H9 (cell line): ENCODE data around the gene MLLT6. TPM values are rescaled to one million over a fixed set of nuclear protein-coding genes. Genes with fewer than 3 reads are reported as not detected.

Experiments
- DNase-seq: peaks from one replicate; pipeline ENCODE4 v3.0.0-alpha.2; 2017
- H2AFZ ChIP-seq: one replicate; pipeline ENCODE4 v1.6.1; 2013; ENCODE audit warnings: mild to moderate bottlenecking, low read length, control low read depth, moderate library complexity
- H2AK5ac ChIP-seq: 2 replicates; pipeline ENCODE4 v1.6.1; 2013; ENCODE audit warnings: low read length, control low read depth, mixed read lengths; ENCODE audit not compliant: insufficient read length
- H2BK120ac ChIP-seq: one replicate; pipeline ENCODE4 v1.6.1; 2013; ENCODE audit warnings: low read depth, mild to moderate bottlenecking, low read length, control low read depth, inconsistent platforms; ENCODE audit not compliant: poor library complexity, severe bottlenecking
- H2BK12ac ChIP-seq: 2 replicates; pipeline ENCODE4 v1.6.1; 2013; ENCODE audit warnings: low read length, control low read depth, mixed read lengths, low read depth; ENCODE audit not compliant: insufficient read length
- H2BK15ac ChIP-seq: 2 replicates; pipeline ENCODE4 v1.6.1; 2013; ENCODE audit warnings: low read depth, low read length, control low read depth
- H2BK20ac ChIP-seq: one replicate; pipeline ENCODE4 v1.6.1; 2013; ENCODE audit warnings: low read depth, mild to moderate bottlenecking, low read length, control low read depth, inconsistent platforms; ENCODE audit not compliant: poor library complexity, severe bottlenecking
- H2BK5ac ChIP-seq: 2 replicates; pipeline ENCODE4 v1.6.1; 2013; ENCODE audit warnings: low read length, control low read depth, mixed read lengths; ENCODE audit not compliant: insufficient read length
- H3K14ac ChIP-seq: 2 replicates; pipeline ENCODE4 v1.6.1; 2013; ENCODE audit warnings: low read length, control low read depth; ENCODE audit not compliant: insufficient read depth
- H3K18ac ChIP-seq: 2 replicates; pipeline ENCODE4 v1.6.1; 2013; ENCODE audit warnings: low read depth, mild to moderate bottlenecking, mixed read lengths, low read length, control low read depth; ENCODE audit not compliant: insufficient read length
- H3K23ac ChIP-seq: 2 replicates; pipeline ENCODE4 v1.6.1; 2013; ENCODE audit warnings: low read length, control low read depth, mixed read lengths, low read depth; ENCODE audit not compliant: insufficient read length
- H3K23me2 ChIP-seq: 2 replicates; pipeline ENCODE4 v1.6.1; 2013; ENCODE audit warnings: low read depth, mild to moderate bottlenecking, mixed read lengths, low read length, control low read depth; ENCODE audit not compliant: insufficient read length, poor library complexity, severe bottlenecking
- H3K27ac ChIP-seq: 2 replicates; pipeline ENCODE4 v1.5.1; 2013; ENCODE audit warnings: low read length, control low read depth, mixed read lengths, low read depth; ENCODE audit not compliant: insufficient read length
- H3K27me3 ChIP-seq: 2 replicates; pipeline ENCODE4 v1.6.1; 2013; ENCODE audit warnings: low read length, control low read depth, inconsistent platforms; ENCODE audit not compliant: insufficient read depth
- H3K4ac ChIP-seq: 2 replicates; pipeline ENCODE4 v1.6.1; 2013; ENCODE audit warnings: low read depth, mild to moderate bottlenecking, control low read depth, inconsistent platforms, low read length, moderate library complexity
- H3K4me1 ChIP-seq: 2 replicates; pipeline ENCODE4 v1.6.1; 2013; ENCODE audit warnings: low read length, control low read depth, inconsistent platforms; ENCODE audit not compliant: insufficient read depth
- H3K4me2 ChIP-seq: 2 replicates; pipeline ENCODE4 v1.6.1; 2013; ENCODE audit warnings: low read length, control low read depth, mixed read lengths; ENCODE audit not compliant: insufficient read length, insufficient read depth
- H3K56ac ChIP-seq: 2 replicates; pipeline ENCODE4 v1.6.1; 2013; ENCODE audit warnings: low read depth, mild to moderate bottlenecking, mixed read lengths, low read length, control low read depth; ENCODE audit not compliant: insufficient read length
- H3K79me1 ChIP-seq: 2 replicates; pipeline ENCODE4 v1.6.1; 2013; ENCODE audit warnings: low read depth, mild to moderate bottlenecking, moderate library complexity, low read length, control low read depth, inconsistent platforms; ENCODE audit not compliant: insufficient read depth, poor library complexity, severe bottlenecking
- H3K79me2 ChIP-seq: 2 replicates; pipeline ENCODE4 v1.6.1; 2013; ENCODE audit warnings: low read length, control low read depth, inconsistent platforms; ENCODE audit not compliant: insufficient read depth
- H3K9ac ChIP-seq: 2 replicates; pipeline ENCODE4 v1.6.1; 2013; ENCODE audit warnings: low read length, control low read depth, mixed read lengths; ENCODE audit not compliant: insufficient read length; ENCODE audit errors: extremely low read depth
- H3K9me3 ChIP-seq: one replicate; pipeline ENCODE4 v1.6.1; 2013; ENCODE audit warnings: low read depth, low read length, inconsistent platforms; ENCODE audit not compliant: control insufficient read depth
- H3T11ph ChIP-seq: one replicate; pipeline ENCODE4 v1.6.1; 2013; ENCODE audit warnings: mild to moderate bottlenecking, low read length, control low read depth, inconsistent platforms
- H4K20me1 ChIP-seq: one replicate; pipeline ENCODE4 v1.6.1; 2013; ENCODE audit not compliant: control insufficient read depth, insufficient read length, insufficient read depth
- H4K5ac ChIP-seq: 2 replicates; pipeline ENCODE4 v1.6.1; 2013; ENCODE audit warnings: low read depth, mild to moderate bottlenecking, mixed read lengths, low read length, control low read depth; ENCODE audit not compliant: insufficient read length
- H4K8ac ChIP-seq: replicated peaks from 2 replicates; pipeline ENCODE4 v1.6.1; 2013; ENCODE audit warnings: low read length, control low read depth, mixed read lengths, low read depth; ENCODE audit not compliant: insufficient read length
- H4K91ac ChIP-seq: 2 replicates; pipeline ENCODE4 v1.6.1; 2013; ENCODE audit warnings: low read depth, mild to moderate bottlenecking, moderate library complexity, mixed read lengths, low read length, control low read depth; ENCODE audit not compliant: insufficient read length
- H3K27ac Mint-ChIP-seq, 3 experiments: 2 replicates in 2 of 3; 3 replicates in 1 of 3; pipeline ENCODE4 v1.8.0; 2020 to 2021; ENCODE audit warnings: mixed read lengths in 3 of 3, mild to moderate bottlenecking in 1 of 3, moderate library complexity in 1 of 3
- H3K27me3 Mint-ChIP-seq: 2 replicates; pipeline ENCODE4 v1.8.0; 2021; ENCODE audit warnings: low read depth, mild to moderate bottlenecking, moderate library complexity, mixed read lengths
- H3K36me3 Mint-ChIP-seq, 3 experiments: 2 replicates in 2 of 3; 3 replicates in 1 of 3; pipeline ENCODE4 v1.8.0; 2020 to 2021; ENCODE audit warnings: low read depth in 3 of 3, mixed read lengths in 3 of 3; ENCODE audit not compliant: insufficient read depth in 1 of 3
- H3K4me1 Mint-ChIP-seq, 2 experiments: 2 replicates each; pipeline ENCODE4 v1.8.0; 2020; ENCODE audit warnings: mixed read lengths in 2 of 2
- H3K4me3 Mint-ChIP-seq, 2 experiments: 2 replicates in 1 of 2; 3 replicates in 1 of 2; pipeline ENCODE4 v1.8.0; 2020 to 2021; ENCODE audit warnings: mild to moderate bottlenecking in 2 of 2, mixed read lengths in 2 of 2, moderate library complexity in 1 of 2
- H3K9me3 Mint-ChIP-seq, 2 experiments: 2 replicates in 1 of 2; 3 replicates in 1 of 2; pipeline ENCODE4 v1.8.0; 2020; ENCODE audit warnings: mild to moderate bottlenecking in 2 of 2, mixed read lengths in 2 of 2, moderate library complexity in 1 of 2
- WGBS: extraction: QIAGEN DNeasy Blood & Tissue Kit; methylation state at CpG from one replicate; pipeline ENCODE4 v1.1.7; 2013; ENCODE audit warnings: missing lambda C conversion rate, low lambda C conversion rate, mixed read lengths; ENCODE audit not compliant: insufficient read length; ENCODE audit errors: extremely low coverage; 5-methylcytosine and 5-hydroxymethylcytosine counted together
- total RNA-seq: library from RNA; stranded (reverse); gene quantifications from 2 replicates; pipeline ENCODE4 v1.2.1, GENCODE V29; 2021
- TF ChIP-seq, protein P1 (sequence below): fragments of 200-600 bp; sonication (generic); conservative IDR thresholded peaks from 3 replicates; pipeline ENCODE4 v1.8.0; 2021; ENCODE audit warnings: antibody characterized with exemption, mild to moderate bottlenecking

MLLT6 gene
- total RNA-seq, 1 experiment from 2014 or later = 26.4 TPM

DNA sequence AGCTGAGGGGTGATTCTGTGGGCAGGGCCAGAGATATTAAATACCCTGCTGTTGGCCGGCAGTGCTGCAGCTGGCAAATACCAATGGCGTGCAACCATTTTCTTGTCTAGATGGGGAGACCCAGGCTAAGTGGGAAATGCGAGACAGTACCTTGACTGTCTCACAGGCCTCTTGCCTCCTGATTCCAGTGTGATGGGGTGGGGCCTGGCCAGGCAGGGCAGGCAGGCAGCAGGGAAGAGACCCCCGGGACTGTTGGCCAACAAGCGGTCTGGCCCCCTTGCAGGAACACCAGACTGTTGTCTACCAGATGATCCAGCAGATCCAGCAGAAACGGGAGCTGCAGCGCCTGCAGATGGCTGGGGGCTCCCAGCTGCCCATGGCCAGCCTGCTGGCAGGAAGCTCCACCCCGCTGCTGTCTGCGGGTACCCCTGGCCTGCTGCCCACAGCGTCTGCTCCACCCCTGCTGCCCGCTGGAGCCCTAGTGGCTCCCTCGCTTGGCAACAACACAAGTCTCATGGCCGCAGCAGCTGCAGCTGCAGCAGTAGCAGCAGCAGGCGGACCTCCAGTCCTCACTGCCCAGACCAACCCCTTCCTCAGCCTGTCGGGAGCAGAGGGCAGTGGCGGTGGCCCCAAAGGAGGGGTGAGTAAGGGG is 19.4 kb downstream of the MLLT6 start:
- Histone ChIP-seq H3K79me1 (no peaks in the 10 kb centered on the region), H4K91ac (no peak overlapping the region), H3K18ac (no peak overlapping the region), H4K8ac (no peak overlapping the region), H3K27me3 (peaks cover 9% of the 10 kb centered on the region; the same call in 1 of the 2 replicates), H3K9me3 (no peaks in the 10 kb centered on the region), H2BK120ac (no peak overlapping the region), H2BK5ac (no peak overlapping the region), H3K9ac (no peak overlapping the region), H4K20me1 (peaks cover 3% of the 10 kb centered on the region), H3K56ac (no peak overlapping the region), H3K79me2 (no peaks in the 10 kb centered on the region), H2BK20ac (no peak overlapping the region), H2AK5ac (no peak overlapping the region), H3K27ac (no peak overlapping the region), H2BK15ac (no peak overlapping the region), H2AFZ (no peak overlapping the region), H2BK12ac (no peak overlapping the region), H3K23ac (no peak overlapping the region), H3K4me1 (no peaks in the 10 kb centered on the region), H3K14ac (no peak overlapping the region), H3T11ph (no peak overlapping the region), H4K5ac (no peak overlapping the region), H3K4me2 (no peak overlapping the region), H3K23me2 (peaks cover 3% of the 10 kb centered on the region), H3K4ac (no peak overlapping the region)
- Mint-ChIP-seq H3K9me3 (no peaks in the 10 kb centered on the region), H3K36me3 (peaks cover 2 to 7% (median 4%) of the 10 kb centered on the region in 3 experiments; a peak in 5 of 7 replicates), H3K4me3 (no peak overlapping the region), H3K27ac (no peak overlapping the region), H3K27me3 (peaks cover 55% of the 10 kb centered on the region), H3K4me1 (peaks cover 17 to 28% of the 10 kb centered on the region in 2 experiments)
- no peak for DNase-seq
- no CpG with 5 or more reads among the region's 16 CpGs for WGBS
- TF ChIP-seq, protein P1, sequence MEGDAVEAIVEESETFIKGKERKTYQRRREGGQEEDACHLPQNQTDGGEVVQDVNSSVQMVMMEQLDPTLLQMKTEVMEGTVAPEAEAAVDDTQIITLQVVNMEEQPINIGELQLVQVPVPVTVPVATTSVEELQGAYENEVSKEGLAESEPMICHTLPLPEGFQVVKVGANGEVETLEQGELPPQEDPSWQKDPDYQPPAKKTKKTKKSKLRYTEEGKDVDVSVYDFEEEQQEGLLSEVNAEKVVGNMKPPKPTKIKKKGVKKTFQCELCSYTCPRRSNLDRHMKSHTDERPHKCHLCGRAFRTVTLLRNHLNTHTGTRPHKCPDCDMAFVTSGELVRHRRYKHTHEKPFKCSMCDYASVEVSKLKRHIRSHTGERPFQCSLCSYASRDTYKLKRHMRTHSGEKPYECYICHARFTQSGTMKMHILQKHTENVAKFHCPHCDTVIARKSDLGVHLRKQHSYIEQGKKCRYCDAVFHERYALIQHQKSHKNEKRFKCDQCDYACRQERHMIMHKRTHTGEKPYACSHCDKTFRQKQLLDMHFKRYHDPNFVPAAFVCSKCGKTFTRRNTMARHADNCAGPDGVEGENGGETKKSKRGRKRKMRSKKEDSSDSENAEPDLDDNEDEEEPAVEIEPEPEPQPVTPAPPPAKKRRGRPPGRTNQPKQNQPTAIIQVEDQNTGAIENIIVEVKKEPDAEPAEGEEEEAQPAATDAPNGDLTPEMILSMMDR = no peak
